Peyer's patch (tissue), 4 donors: ENCODE measurements around the gene MGST1.

Experiments
- CTCF ChIP-seq, 6 experiments: fragments of 450-650 bp in 4 of 6; fragments of 200-600 bp in 2 of 6; sonication (generic) in 1 of 6; IDR thresholded peaks; one replicate each; pipeline ENCODE4 v1.5.1; 2017 to 2019; ENCODE audit warnings: antibody characterized with exemption in 6 of 6, mild to moderate bottlenecking in 3 of 6, moderate library complexity in 1 of 6
- POLR2A ChIP-seq, 2 donors: fragments of 450-650 bp; IDR thresholded peaks; one replicate each; pipeline ENCODE4 v1.5.1; 2017; ENCODE audit warnings: antibody characterized with exemption in 2 of 2, mild to moderate bottlenecking in 2 of 2, moderate library complexity in 2 of 2

- TF ChIP-seq CTCF (IDR thresholded peaks at IDR 0.05): no peak
- TF ChIP-seq POLR2A (IDR thresholded peaks at IDR 0.05): no peak
Observed at GRCh38 chr12:16358878-16359277, 11.4 kb downstream of the MGST1 start.
